ENCODE results near the gene TBC1D16. TPM values are rescaled to one million over a fixed set of nuclear protein-coding genes. Genes with fewer than 3 reads are reported as not detected.

Gene TBC1D16
- total RNA-seq, 1 experiment from 2014 or later = 85.8 TPM

DNA sequence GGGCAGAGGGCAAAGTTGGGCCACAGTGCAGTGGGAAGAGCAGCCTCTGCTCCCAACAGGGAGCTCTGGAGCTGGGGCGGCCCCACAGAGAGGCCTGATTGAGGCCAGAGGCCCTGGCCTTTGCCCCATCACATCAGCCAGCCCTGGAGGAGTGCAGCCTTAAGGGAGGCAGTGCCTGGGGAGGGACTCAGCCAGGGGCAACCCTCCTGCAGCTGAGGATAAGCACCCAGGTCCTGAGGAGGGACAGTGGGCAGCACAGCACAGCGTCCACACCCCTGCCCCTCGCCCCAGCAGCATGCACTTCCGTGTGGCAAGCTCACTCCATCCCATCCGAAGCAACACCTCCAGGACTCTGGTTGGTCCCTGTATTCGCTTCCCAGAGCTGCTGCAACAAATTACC lies 134.5 kb downstream of the TBC1D16 start:
- no peaks in the 10 kb centered on the region for H3K9me3 ChIP-seq (ENCODE audit: control insufficient read depth, low read depth, low read length)
- H3K18ac ChIP-seq (ENCODE audit: insufficient read length, low read depth, low read length) = no peak overlapping the region
- no CpG with 5 or more reads among the region's 6 CpGs for WGBS (ENCODE audit: extremely low coverage, insufficient read length, low lambda C conversion rate)
- no peak overlapping the region for H4K91ac ChIP-seq (ENCODE audit: insufficient read length, low read depth, low read length)
- no peak for DNase-seq
- no peak overlapping the region for H2AK5ac ChIP-seq (ENCODE audit: insufficient read length, low read length)
- H2BK20ac ChIP-seq (ENCODE audit: low read depth, low read length, poor library complexity, severe bottlenecking) = no peak overlapping the region
- no peaks in the 10 kb centered on the region for H3K79me2 ChIP-seq (ENCODE audit: insufficient read depth, low read length)
- H3K79me1 ChIP-seq (ENCODE audit: insufficient read depth, low read depth, low read length, poor library complexity, severe bottlenecking) = no peaks in the 10 kb centered on the region
- no peak overlapping the region for H3K4me3 Mint-ChIP-seq
- H3K23ac ChIP-seq (ENCODE audit: insufficient read length, low read depth, low read length) = no peak overlapping the region
- peaks cover 5 to 8% of the 10 kb centered on the region in 2 experiments; a peak in 2 of 4 replicates for H3K4me1 Mint-ChIP-seq
- H3K27ac Mint-ChIP-seq = no peak overlapping the region
- H3K27me3 ChIP-seq (ENCODE audit: insufficient read depth, low read length) = no peaks in the 10 kb centered on the region; the same call in 1 of the 2 replicates
- H3K14ac ChIP-seq (ENCODE audit: insufficient read depth, low read length) = no peak overlapping the region; the same call in 1 of the 2 replicates
- no peak for TF ChIP-seq CTCF (conservative IDR thresholded peaks at IDR 0.05)
- H2BK15ac ChIP-seq (ENCODE audit: low read depth, low read length) = no peak overlapping the region
- peaks cover 56% of the 10 kb centered on the region for H3K27me3 Mint-ChIP-seq (ENCODE audit: low read depth)
- no peaks in the 10 kb centered on the region for H3K23me2 ChIP-seq (ENCODE audit: insufficient read length, low read depth, low read length, poor library complexity, severe bottlenecking)
- no peak overlapping the region for H2BK120ac ChIP-seq (ENCODE audit: low read depth, low read length, poor library complexity, severe bottlenecking)
- no peak overlapping the region for H3K4me2 ChIP-seq (ENCODE audit: insufficient read depth, insufficient read length, low read length)
- H3K9me3 Mint-ChIP-seq = peaks cover 4 to 8% of the 10 kb centered on the region in 2 experiments; a peak in 4 of 5 replicates
- no peak overlapping the region for H4K5ac ChIP-seq (ENCODE audit: insufficient read length, low read depth, low read length)
- no peaks in the 10 kb centered on the region; the same call in 1 of the 2 replicates for H3K4me1 ChIP-seq (ENCODE audit: insufficient read depth, low read length)
- no peak overlapping the region for H4K8ac ChIP-seq (replicated peaks; ENCODE audit: insufficient read length, low read depth, low read length)
- no peak overlapping the region for H3K56ac ChIP-seq (ENCODE audit: insufficient read length, low read depth, low read length)
- H3K4ac ChIP-seq (ENCODE audit: low read depth, low read length) = no peak overlapping the region
- H4K20me1 ChIP-seq (ENCODE audit: control insufficient read depth, insufficient read depth, insufficient read length) = no peaks in the 10 kb centered on the region
- no peak overlapping the region for H2BK12ac ChIP-seq (ENCODE audit: insufficient read length, low read depth, low read length)
- H2AFZ ChIP-seq (ENCODE audit: low read length) = no peak overlapping the region
- H3K9ac ChIP-seq (ENCODE audit: extremely low read depth, insufficient read length, low read length) = no peak overlapping the region
- H2BK5ac ChIP-seq (ENCODE audit: insufficient read length, low read length) = no peak overlapping the region
- H3K36me3 Mint-ChIP-seq (ENCODE audit: insufficient read depth in 1 of 3, low read depth in 3 of 3) = peaks cover 0 to 5% (median 0%) of the 10 kb centered on the region in 3 experiments; a peak in 3 of 7 replicates
- H3T11ph ChIP-seq (ENCODE audit: low read length) = no peak overlapping the region
- no peak overlapping the region for H3K27ac ChIP-seq (ENCODE audit: insufficient read length, low read depth, low read length)
